PC-3 (cell line): ENCODE measurements around the gene VEGFB. TPM values are rescaled to one million over a fixed set of nuclear protein-coding genes. Genes with fewer than 3 reads are reported as not detected.

Experiments
- ATAC-seq: fragments of 200-7000 bp; cut with Tn5 transposase; 2 replicates; pipeline ENCODE4 v1.9.1; 2020; ENCODE audit warnings: mild to moderate bottlenecking, moderate library complexity
- BruUV-seq: library from RNA; stranded (reverse); fragments of 400-500 nt; replicated peaks from 2 replicates; lab custom pipeline; 2021; lab: Mats Ljungman, UMichigan
- CTCF ChIA-PET: fragments of 300-600 bp; sonication (Branson Sonifier 250); formaldehyde crosslinking; loops from one replicate; lab custom pipeline; 2022; ENCODE audit warnings: antibody characterized with exemption; lab: Charles Lee
- POLR2A ChIA-PET: fragments of 300-600 bp; sonication (Branson Sonifier 250); formaldehyde crosslinking; loops from one replicate; lab custom pipeline; 2022; ENCODE audit warnings: antibody characterized with exemption; ENCODE audit not compliant: unreplicated experiment; lab: Charles Lee
- DNase-seq: peaks from one replicate; pipeline ENCODE4 v3.0.0-alpha.2; 2015
- H2AFZ ChIP-seq: fragments of 300-600 bp; sonication (generic); 2 replicates; pipeline ENCODE4 v1.6.0; 2016; ENCODE audit warnings: antibody characterized with exemption, low read length
- H3F3A ChIP-seq: fragments of 300-600 bp; sonication (generic); one replicate; pipeline ENCODE4 v1.6.0; 2017; ENCODE audit warnings: antibody characterized with exemption, low read length, control low read depth, mild to moderate bottlenecking; ENCODE audit not compliant: unreplicated experiment
- H3K27ac ChIP-seq: fragments of 300-600 bp; sonication (generic); 2 replicates; pipeline ENCODE4 v1.5.1; 2016; ENCODE audit warnings: mild to moderate bottlenecking, low read length
- H3K27me3 ChIP-seq: fragments of 300-600 bp; sonication (generic); 2 replicates; pipeline ENCODE4 v1.6.1; 2016; ENCODE audit warnings: low read length, mixed read lengths
- H3K36me3 ChIP-seq: fragments of 300-600 bp; sonication (generic); 2 replicates; pipeline ENCODE4 v1.6.1; 2016; ENCODE audit warnings: low read depth, mixed run types, low read length, mixed read lengths
- H3K4me1 ChIP-seq: fragments of 300-600 bp; sonication (generic); 2 replicates; pipeline ENCODE4 v1.5.1; 2016; ENCODE audit warnings: low read length; ENCODE audit not compliant: insufficient read depth
- H3K4me2 ChIP-seq: fragments of 300-600 bp; sonication (generic); 2 replicates; pipeline ENCODE4 v1.6.0; 2016; ENCODE audit warnings: low read length
- H3K4me3 ChIP-seq: fragments of 300-600 bp; sonication (generic); 2 replicates; pipeline ENCODE4 v1.5.1; 2016; ENCODE audit warnings: mild to moderate bottlenecking, low read length, mixed read lengths
- H3K79me2 ChIP-seq: fragments of 300-600 bp; sonication (generic); 2 replicates; pipeline ENCODE4 v1.6.1; 2017; ENCODE audit warnings: low read length, mixed read lengths
- H3K9ac ChIP-seq: fragments of 300-600 bp; sonication (generic); 2 replicates; pipeline ENCODE4 v1.6.0; 2016; ENCODE audit warnings: mild to moderate bottlenecking, low read length
- H3K9me2 ChIP-seq: fragments of 300-600 bp; sonication (generic); replicated peaks from 2 replicates; pipeline ENCODE4 v1.6.1; 2016; ENCODE audit warnings: mixed run types, low read length, mixed read lengths
- H3K9me3 ChIP-seq: fragments of 300-600 bp; sonication (generic); 2 replicates; pipeline ENCODE4 v1.6.1; 2016; ENCODE audit warnings: low read length, mixed read lengths
- H4K20me1 ChIP-seq: fragments of 300-600 bp; sonication (generic); 2 replicates; pipeline ENCODE4 v1.6.1; 2016; ENCODE audit warnings: low read length, mixed read lengths
- EZH2 ChIP-seq: fragments of 300-600 bp; sonication (generic); IDR thresholded peaks from one replicate; pipeline ENCODE4 v1.6.1; 2017; ENCODE audit warnings: antibody characterized with exemption, mild to moderate bottlenecking, low read length; ENCODE audit not compliant: unreplicated experiment
- EZH2phosphoT487 ChIP-seq: fragments of 300-600 bp; sonication (generic); IDR thresholded peaks from 2 replicates; pipeline ENCODE4 v1.6.1; 2018; ENCODE audit warnings: mild to moderate bottlenecking, antibody characterized with exemption, low read length, borderline replicate concordance
- intact Hi-C: fragments of 100-400 bp; cut with micrococcal nuclease; formaldehyde crosslinking; loops from 2 replicates; pipeline ENCODE4 v1.9.0; 2023
- total RNA-seq: library from RNA; depleted of rRNA; stranded (reverse); fragments of >200 nt; gene quantifications from 2 replicates; pipeline ENCODE4 v1.2.3, GENCODE V29; 2014
- TF ChIP-seq, protein P1 (sequence below): fragments of 300-600 bp; sonication (generic); conservative IDR thresholded peaks from 2 replicates; pipeline ENCODE4 v1.5.1; 2017; ENCODE audit warnings: antibody characterized with exemption, low read depth, mild to moderate bottlenecking, low read length

Gene VEGFB
- total RNA-seq, 1 experiment from 2014 or later: 39.4 TPM

GRCh38 chr11:64276653-64277431 is 42.5 kb downstream of the VEGFB start:
- Histone ChIP-seq H2AFZ (peak overlapping the region; percentile 22; the same call in 1 of the 2 replicates), H3F3A (no peaks in the 10 kb centered on the region), H3K9ac (no peak overlapping the region), H3K9me3 (no peaks in the 10 kb centered on the region), H3K36me3 (peaks cover 8% of the 10 kb centered on the region), H3K4me2 (peak overlapping the region; percentile 28), H4K20me1 (no peaks in the 10 kb centered on the region), H3K4me1 (peaks cover 21% of the 10 kb centered on the region), H3K79me2 (0 out of 2 replicates have a peak, but pooled peaks cover 9% of the 10 kb centered on the region), H3K9me2 (no peaks in the 10 kb centered on the region), H3K4me3 (no peak overlapping the region), H3K27me3 (no peaks in the 10 kb centered on the region), H3K27ac (peak overlapping the region; percentile 32)
- BruUV-seq: no TSS peak
- DNase-seq: peak; percentile 91
- CTCF ChIA-PET: interaction anchor here (0.6 to 1.1 kb wide), 5 partner anchors 8 to 541 kb away, joined by 3 to 8 read pairs (median 3); partner anchors contain the start of gene BAD
- POLR2A ChIA-PET: interaction anchor here (0.6 to 1.1 kb wide), 2 partner anchors 31 to 784 kb away, joined by 6 to 18 read pairs; no protein-coding TSS in a partner anchor
- intact Hi-C loops: loop anchor here (2.0 kb wide), 1 partner anchor 24 kb away; the partner anchor contains the start of gene CATSPERZ
- no peak for TF ChIP-seq EZH2phosphoT487
- TF ChIP-seq, protein P1, sequence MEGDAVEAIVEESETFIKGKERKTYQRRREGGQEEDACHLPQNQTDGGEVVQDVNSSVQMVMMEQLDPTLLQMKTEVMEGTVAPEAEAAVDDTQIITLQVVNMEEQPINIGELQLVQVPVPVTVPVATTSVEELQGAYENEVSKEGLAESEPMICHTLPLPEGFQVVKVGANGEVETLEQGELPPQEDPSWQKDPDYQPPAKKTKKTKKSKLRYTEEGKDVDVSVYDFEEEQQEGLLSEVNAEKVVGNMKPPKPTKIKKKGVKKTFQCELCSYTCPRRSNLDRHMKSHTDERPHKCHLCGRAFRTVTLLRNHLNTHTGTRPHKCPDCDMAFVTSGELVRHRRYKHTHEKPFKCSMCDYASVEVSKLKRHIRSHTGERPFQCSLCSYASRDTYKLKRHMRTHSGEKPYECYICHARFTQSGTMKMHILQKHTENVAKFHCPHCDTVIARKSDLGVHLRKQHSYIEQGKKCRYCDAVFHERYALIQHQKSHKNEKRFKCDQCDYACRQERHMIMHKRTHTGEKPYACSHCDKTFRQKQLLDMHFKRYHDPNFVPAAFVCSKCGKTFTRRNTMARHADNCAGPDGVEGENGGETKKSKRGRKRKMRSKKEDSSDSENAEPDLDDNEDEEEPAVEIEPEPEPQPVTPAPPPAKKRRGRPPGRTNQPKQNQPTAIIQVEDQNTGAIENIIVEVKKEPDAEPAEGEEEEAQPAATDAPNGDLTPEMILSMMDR: no peak
- TF ChIP-seq EZH2: no peak
- ATAC-seq: peak; percentile 97

GRCh38 chr11:64278576-64279190 is 44.3 kb downstream of the VEGFB start:
- peaks cover 8% of the 10 kb centered on the region for H3K36me3 ChIP-seq

More at GRCh38 chr11:64278576-64279190, 44.3 kb downstream of the VEGFB start:
- intact Hi-C loops: no loop called here
- no peak overlapping the region for H3K9ac ChIP-seq
- H3K4me2 ChIP-seq: no peak overlapping the region
- ATAC-seq (no peak), DNase-seq (no peak)
- no peak overlapping the region for H2AFZ ChIP-seq
- H3K27me3 ChIP-seq: no peaks in the 10 kb centered on the region
- H3K4me3 ChIP-seq: no peak overlapping the region
- TF ChIP-seq, protein P1: no peak
- TF ChIP-seq EZH2 (no peak), EZH2phosphoT487 (no peak)
- H3F3A ChIP-seq: no peaks in the 10 kb centered on the region
- peaks cover 27% of the 10 kb centered on the region for H3K4me1 ChIP-seq
- POLR2A ChIA-PET: interaction anchor here (0.5 to 0.7 kb wide), 2 partner anchors 8 to 31 kb away, joined by 3 to 5 read pairs; no protein-coding TSS in a partner anchor
- no TSS peak for BruUV-seq
- no peak overlapping the region for H3K27ac ChIP-seq
- no peaks in the 10 kb centered on the region for H3K9me3 ChIP-seq
- H3K79me2 ChIP-seq: peaks cover 9% of the 10 kb centered on the region
- H3K9me2 ChIP-seq: no peaks in the 10 kb centered on the region
- H4K20me1 ChIP-seq: no peaks in the 10 kb centered on the region
- CTCF ChIA-PET: no interaction called here
